ENCODE measurements around the gene SLC25A13.

The SLC25A13 gene

GRCh38 chr7:96243241-96243640 lies 78.7 kb downstream of the SLC25A13 start:
- no peak for DNase-seq (ENCODE audit: low read depth in 2 of 2)

GRCh38 chr7:96241855-96242254 lies 80.0 kb downstream of the SLC25A13 start:
- no peak for DNase-seq (ENCODE audit: low read depth in 2 of 2)

GRCh38 chr7:96238976-96239766 lies 82.7 kb downstream of the SLC25A13 start:
- no peak for DNase-seq (ENCODE audit: low read depth in 2 of 2)

- DNase-seq (ENCODE audit: low read depth in 2 of 2): no peak
These were observed 83.4 kb downstream of the SLC25A13 start for GRCh38 chr7:96238474-96238873.

- DNase-seq (ENCODE audit: low read depth in 2 of 2): no peak
These were observed 84.9 kb downstream of the SLC25A13 start for GRCh38 chr7:96237040-96237439.

- DNase-seq (ENCODE audit: low read depth in 2 of 2): peak; percentile 77 to 78
These were observed 85.5 kb downstream of the SLC25A13 start for GRCh38 chr7:96236198-96237039.

GRCh38 chr7:96235281-96235680 lies 86.6 kb downstream of the SLC25A13 start:
- DNase-seq (ENCODE audit: low read depth in 2 of 2): no peak

GRCh38 chr7:96233528-96234154 lies 88.3 kb downstream of the SLC25A13 start:
- no peak for DNase-seq (ENCODE audit: low read depth in 2 of 2)

- no peak for DNase-seq (ENCODE audit: low read depth in 2 of 2)
These were observed 88.8 kb downstream of the SLC25A13 start for GRCh38 chr7:96233084-96233483.

- no peak for DNase-seq (ENCODE audit: low read depth in 2 of 2)
These were observed 93.1 kb downstream of the SLC25A13 start for GRCh38 chr7:96228760-96229159.

- DNase-seq (ENCODE audit: low read depth in 2 of 2): no peak
These were observed 96.6 kb downstream of the SLC25A13 start for GRCh38 chr7:96225251-96225650.

GRCh38 chr7:96224685-96225084 lies 97.2 kb downstream of the SLC25A13 start:
- DNase-seq (ENCODE audit: low read depth in 2 of 2): no peak

- no peak for DNase-seq (ENCODE audit: low read depth in 2 of 2)
These were observed 97.8 kb downstream of the SLC25A13 start for GRCh38 chr7:96224073-96224472.

GRCh38 chr7:96221888-96222287 lies 100.0 kb downstream of the SLC25A13 start:
- no peak for DNase-seq (ENCODE audit: low read depth in 2 of 2)

- peak; percentile 29 to 32 for DNase-seq (ENCODE audit: low read depth in 2 of 2)
These were observed 102.3 kb downstream of the SLC25A13 start for GRCh38 chr7:96219378-96220130.

GRCh38 chr7:96218664-96219243 lies 103.1 kb downstream of the SLC25A13 start:
- no peak for DNase-seq (ENCODE audit: low read depth in 2 of 2)

GRCh38 chr7:96217147-96217546 lies 104.8 kb downstream of the SLC25A13 start:
- DNase-seq (ENCODE audit: low read depth in 2 of 2): no peak

- DNase-seq (ENCODE audit: low read depth in 2 of 2): no peak
These were observed 105.5 kb downstream of the SLC25A13 start for GRCh38 chr7:96216373-96216772.

- no peak for DNase-seq (ENCODE audit: low read depth in 2 of 2)
These were observed 109.4 kb downstream of the SLC25A13 start for GRCh38 chr7:96212474-96212873.

- no peak for DNase-seq (ENCODE audit: low read depth in 2 of 2)
These were observed 109.9 kb downstream of the SLC25A13 start for GRCh38 chr7:96211954-96212353.

- DNase-seq (ENCODE audit: low read depth in 2 of 2): no peak
These were observed 116.2 kb downstream of the SLC25A13 start for GRCh38 chr7:96205665-96206064.

Measured in fibroblast of skin of left quadriceps (primary cell).